Activated CD4-positive, alpha-beta memory T cell treated with anti-CD3 and anti-CD28 coated beads for 36 hours (primary cell): ENCODE results near the gene SNRPD3. TPM values are rescaled to one million over a fixed set of nuclear protein-coding genes. Genes with fewer than 3 reads are reported as not detected.

Experiments
- CTCF ChIA-PET: fragments of 350-600 bp; sonication (Branson Sonifier 250); formaldehyde crosslinking; loops from one replicate; lab custom pipeline; 2021; ENCODE audit warnings: antibody characterized with exemption, inconsistent platforms; lab: Charles Lee
- POLR2A ChIA-PET: fragments of 350-600 bp; sonication (Branson Sonifier 250); formaldehyde crosslinking; loops from one replicate; lab custom pipeline; 2021; ENCODE audit warnings: antibody characterized with exemption; lab: Charles Lee
- DNase-seq: peaks from one replicate; pipeline ENCODE4 v3.0.0-alpha.2; 2020
- H3K27ac Mint-ChIP-seq: one replicate; pipeline ENCODE4 v1.8.0; 2021; ENCODE audit warnings: mixed read lengths
- H3K27me3 Mint-ChIP-seq: one replicate; pipeline ENCODE4 v1.8.0; 2021; ENCODE audit warnings: mixed read lengths
- H3K36me3 Mint-ChIP-seq: one replicate; pipeline ENCODE4 v1.8.0; 2021; ENCODE audit warnings: mixed read lengths
- H3K4me1 Mint-ChIP-seq: one replicate; pipeline ENCODE4 v1.8.0; 2021; ENCODE audit warnings: low read depth, mixed read lengths
- H3K4me3 Mint-ChIP-seq: one replicate; pipeline ENCODE4 v1.8.0; 2021; ENCODE audit warnings: mild to moderate bottlenecking, mixed read lengths
- H3K9me3 Mint-ChIP-seq: one replicate; pipeline ENCODE4 v1.8.0; 2021; ENCODE audit warnings: mixed read lengths
- intact Hi-C: fragments of 100-400 bp; cut with micrococcal nuclease; formaldehyde crosslinking; loops from one replicate; pipeline ENCODE4 v1.15.1; 2023
- total RNA-seq, 2 experiments: library from RNA; stranded (reverse); gene quantifications; one replicate each; pipeline ENCODE4 v1.2.3, GENCODE V29; 2021

Gene SNRPD3
- total RNA-seq = 100 to 1,000 TPM; 131 TPM

- intact Hi-C loops = loop anchor here (5.0 to 10.0 kb wide), 4 partner anchors 42 to 641 kb away; partner anchors contain the start of gene SGSM1
- H3K9me3 Mint-ChIP-seq = no peaks in the 10 kb centered on the region
- H3K27me3 Mint-ChIP-seq = no peaks in the 10 kb centered on the region
- H3K27ac Mint-ChIP-seq = peak within 1 kb of the TSS; percentile 98
- peak; percentile 100 for DNase-seq
- peak within 1 kb of the TSS; percentile 97 for H3K4me3 Mint-ChIP-seq
- ChIA-PET CTCF (interaction anchor here (0.6 to 1.5 kb wide), 3 partner anchors 8 to 399 kb away, joined by 4 to 7 read pairs (median 4); no protein-coding TSS in a partner anchor), POLR2A (interaction anchor here (0.6 to 1.9 kb wide), 9 partner anchors 11 to 1336 kb away, joined by 3 to 9 read pairs (median 4); partner anchors contain the start of genes ADORA2A and MIF)
- peaks cover 48% of the 10 kb centered on the region for H3K4me1 Mint-ChIP-seq
- peaks cover 33% of the 10 kb centered on the region for H3K36me3 Mint-ChIP-seq
Measured at GRCh38 chr22:24555165-24556039, at the start of gene SNRPD3. Gene SNRPD3, plus strand, starts transcription at chr22:24555999. Its CDS starts 1,676 bp downstream, at chr22:24557675.

- CTCF ChIA-PET = interaction anchor here (0.7 to 10.7 kb wide), 4 partner anchors 15 to 83 kb away, joined by 3 to 102 read pairs (median 3); partner anchors contain the start of gene ADORA2A
- POLR2A ChIA-PET = no interaction called here
- Mint-ChIP-seq H3K27me3 (no peaks in the 10 kb centered on the region), H3K27ac (no peak overlapping the region), H3K4me1 (peaks cover 11% of the 10 kb centered on the region), H3K9me3 (no peaks in the 10 kb centered on the region), H3K4me3 (no peak overlapping the region), H3K36me3 (no peaks in the 10 kb centered on the region)
- DNase-seq = no peak
- intact Hi-C loops = no loop called here
Measured at GRCh38 chr22:24506802-24507438, 48.9 kb upstream of the SNRPD3 start.

- H3K27me3 Mint-ChIP-seq = no peaks in the 10 kb centered on the region
- H3K4me3 Mint-ChIP-seq = no peak overlapping the region
- peaks cover 14% of the 10 kb centered on the region for H3K4me1 Mint-ChIP-seq
- CTCF ChIA-PET = interaction anchor here (10.7 kb wide), 1 partner anchor 83 kb away, joined by 102 read pairs; the partner anchor contains the start of gene ADORA2A
- H3K27ac Mint-ChIP-seq = no peak overlapping the region
- DNase-seq = no peak
- no peaks in the 10 kb centered on the region for H3K9me3 Mint-ChIP-seq
- intact Hi-C loops = no loop called here
- POLR2A ChIA-PET = interaction anchor here (0.6 kb wide), 1 partner anchor 52 kb away, joined by 3 read pairs; no protein-coding TSS in a partner anchor
- no peaks in the 10 kb centered on the region for H3K36me3 Mint-ChIP-seq
Measured at GRCh38 chr22:24507716-24508115, 48.1 kb upstream of the SNRPD3 start.

- intact Hi-C loops = no loop called here
- no peaks in the 10 kb centered on the region for H3K36me3 Mint-ChIP-seq
- no peak overlapping the region for H3K27ac Mint-ChIP-seq
- no peak for DNase-seq
- no peaks in the 10 kb centered on the region for H3K27me3 Mint-ChIP-seq
- no peaks in the 10 kb centered on the region for H3K9me3 Mint-ChIP-seq
- CTCF ChIA-PET = interaction anchor here (0.6 to 1.5 kb wide), 4 partner anchors 8 to 114 kb away, joined by 3 to 8 read pairs (median 4); no protein-coding TSS in a partner anchor
- H3K4me1 Mint-ChIP-seq = peaks cover 7% of the 10 kb centered on the region
- no peak overlapping the region for H3K4me3 Mint-ChIP-seq
- POLR2A ChIA-PET = no interaction called here
Measured at GRCh38 chr22:24510637-24511625, 44.9 kb upstream of the SNRPD3 start.

- DNase-seq = no peak
- CTCF ChIA-PET = interaction anchor here (0.6 to 1.5 kb wide), 2 partner anchors 10 to 94 kb away, joined by 4 to 8 read pairs; no protein-coding TSS in a partner anchor
- intact Hi-C loops = no loop called here
- POLR2A ChIA-PET = interaction anchor here (0.7 kb wide), 1 partner anchor 113 kb away, joined by 4 read pairs; no protein-coding TSS in a partner anchor
- Mint-ChIP-seq H3K4me3 (no peak overlapping the region), H3K4me1 (peaks cover 7% of the 10 kb centered on the region), H3K27me3 (no peaks in the 10 kb centered on the region), H3K36me3 (no peaks in the 10 kb centered on the region), H3K27ac (no peak overlapping the region), H3K9me3 (no peaks in the 10 kb centered on the region)
Measured at GRCh38 chr22:24512043-24512442, 43.8 kb upstream of the SNRPD3 start.

- POLR2A ChIA-PET = no interaction called here
- no peaks in the 10 kb centered on the region for H3K9me3 Mint-ChIP-seq
- intact Hi-C loops = no loop called here
- no peak overlapping the region for H3K4me3 Mint-ChIP-seq
- CTCF ChIA-PET = interaction anchor here (0.8 kb wide), 1 partner anchor 92 kb away, joined by 3 read pairs; no protein-coding TSS in a partner anchor
- no peaks in the 10 kb centered on the region for H3K36me3 Mint-ChIP-seq
- peaks cover 7% of the 10 kb centered on the region for H3K4me1 Mint-ChIP-seq
- H3K27ac Mint-ChIP-seq = no peak overlapping the region
- no peak for DNase-seq
- H3K27me3 Mint-ChIP-seq = no peaks in the 10 kb centered on the region
Measured at GRCh38 chr22:24513378-24514240, 42.2 kb upstream of the SNRPD3 start.

- no peak for DNase-seq
- CTCF ChIA-PET = interaction anchor here (0.8 kb wide), 1 partner anchor 93 kb away, joined by 3 read pairs; no protein-coding TSS in a partner anchor
Measured at GRCh38 chr22:24514241-24515026, 41.4 kb upstream of the SNRPD3 start.

GRCh38 chr22:24515027-24515338, 40.8 kb upstream of the SNRPD3 start:
- CTCF ChIA-PET = no interaction called here
- H3K9me3 Mint-ChIP-seq = no peaks in the 10 kb centered on the region
- H3K27me3 Mint-ChIP-seq = no peaks in the 10 kb centered on the region
- no peak for DNase-seq
- no peak overlapping the region for H3K4me3 Mint-ChIP-seq
- peaks cover 7% of the 10 kb centered on the region for H3K4me1 Mint-ChIP-seq
- intact Hi-C loops = no loop called here
- POLR2A ChIA-PET = no interaction called here
- no peak overlapping the region for H3K27ac Mint-ChIP-seq
- H3K36me3 Mint-ChIP-seq = no peaks in the 10 kb centered on the region

More at GRCh38 chr22:24514241-24515026, 41.4 kb upstream of the SNRPD3 start:
- H3K4me3 Mint-ChIP-seq = no peak overlapping the region
- no peak overlapping the region for H3K27ac Mint-ChIP-seq
- peaks cover 7% of the 10 kb centered on the region for H3K4me1 Mint-ChIP-seq
- H3K27me3 Mint-ChIP-seq = no peaks in the 10 kb centered on the region
- H3K36me3 Mint-ChIP-seq = no peaks in the 10 kb centered on the region
- POLR2A ChIA-PET = no interaction called here
- no peaks in the 10 kb centered on the region for H3K9me3 Mint-ChIP-seq
- intact Hi-C loops = no loop called here

- CTCF ChIA-PET = no interaction called here
- H3K4me1 Mint-ChIP-seq = peaks cover 5% of the 10 kb centered on the region
- H3K27ac Mint-ChIP-seq = no peak overlapping the region
- POLR2A ChIA-PET = no interaction called here
- no peaks in the 10 kb centered on the region for H3K36me3 Mint-ChIP-seq
- DNase-seq = no peak
- intact Hi-C loops = no loop called here
- H3K27me3 Mint-ChIP-seq = no peaks in the 10 kb centered on the region
- no peaks in the 10 kb centered on the region for H3K9me3 Mint-ChIP-seq
- H3K4me3 Mint-ChIP-seq = no peak overlapping the region
Measured at GRCh38 chr22:24516301-24516737, 39.5 kb upstream of the SNRPD3 start.

GRCh38 chr22:24517446-24517845, 38.4 kb upstream of the SNRPD3 start:
- Mint-ChIP-seq H3K4me1 (peaks cover 5% of the 10 kb centered on the region), H3K4me3 (no peak overlapping the region), H3K27ac (no peak overlapping the region), H3K9me3 (no peaks in the 10 kb centered on the region), H3K36me3 (no peaks in the 10 kb centered on the region), H3K27me3 (no peaks in the 10 kb centered on the region)
- DNase-seq = no peak
- CTCF ChIA-PET = interaction anchor here (0.9 to 1.7 kb wide), 3 partner anchors 9 to 95 kb away, joined by 3 to 6 read pairs (median 4); no protein-coding TSS in a partner anchor
- intact Hi-C loops = no loop called here
- POLR2A ChIA-PET = no interaction called here
